ENCODE measurements around the gene AGER. TPM values are rescaled to one million over a fixed set of nuclear protein-coding genes. Genes with fewer than 3 reads are reported as not detected.

Gene AGER
- total and polyA plus RNA-seq, 9 of the 15 experiments (the other 6 are each of a cell fraction or from before 2014, with no cell fraction given), result 1.2 to 11.5 (median 4.1) TPM

GRCh38 chr6:32167761-32168262 lies 16.2 kb downstream of the AGER start (continued):
- TF ChIP-seq MBD2 (IDR thresholded peaks at IDR 0.05; ENCODE audit: borderline replicate concordance, low read depth) (peak; percentile 78), HNRNPL (IDR thresholded peaks at IDR 0.05; ENCODE audit: low read depth, low read length) (no peak), MAZ (CRISPR knock-in tag; conservative IDR thresholded peaks at IDR 0.05 in 1 of 2, IDR thresholded peaks at IDR 0.05 in 1 of 2) (peak in 1 of 2 experiments; percentile 70; a peak in 3 of 4 replicates), ZNF695 (CRISPR knock-in tag; IDR thresholded peaks at IDR 0.05) (no peak), ATF4 (CRISPR knock-in tag; IDR thresholded peaks at IDR 0.05) (peak; percentile 70), ZNF668 (CRISPR knock-in tag; IDR thresholded peaks at IDR 0.05) (0 out of 2 replicates have a peak, but pooled peaks have one; percentile 18), ZNF354B (CRISPR knock-in tag; IDR thresholded peaks at IDR 0.05) (peak; percentile 33; the same call in 1 of the 2 replicates), YY1 (IDR thresholded peaks at IDR 0.05; ENCODE audit: borderline replicate concordance in 1 of 3, control insufficient read depth in 1 of 3, extremely low read depth in 1 of 3, insufficient read depth in 3 of 3, insufficient read length in 1 of 3, insufficient replicate concordance in 2 of 3, low read depth in 1 of 3, low read length in 2 of 3) (peak in 1 of 3 experiments; percentile 48), TFAP4 (CRISPR knock-in tag; IDR thresholded peaks at IDR 0.05; ENCODE audit: borderline replicate concordance) (peak; percentile 63; the same call in 1 of the 2 replicates), ZNF24 (IDR thresholded peaks at IDR 0.05) (0 out of 2 replicates have a peak, but pooled peaks have one; percentile 10), ZNF644 (tag; IDR thresholded peaks at IDR 0.05; ENCODE audit: low read depth) (peak; percentile 91), RAD51 (IDR thresholded peaks at IDR 0.05; ENCODE audit: borderline replicate concordance, low read depth) (peak; percentile 55; the same call in 1 of the 2 replicates), DPF2 (IDR thresholded peaks at IDR 0.05) (peak; percentile 98), HNRNPUL1 (IDR thresholded peaks at IDR 0.05; ENCODE audit: low read length) (no peak), RBBP5 (IDR thresholded peaks at IDR 0.05; ENCODE audit: borderline replicate concordance, insufficient read depth, low read length, poor library complexity, severe bottlenecking) (peak; percentile 21), DMBX1 (CRISPR knock-in tag; IDR thresholded peaks at IDR 0.05; ENCODE audit: borderline replicate concordance) (peak; percentile 99), MTA2 (IDR thresholded peaks at IDR 0.05; ENCODE audit: low read depth) (peak; percentile 92), NFRKB (IDR thresholded peaks at IDR 0.05; ENCODE audit: low read depth) (peak; percentile 80; the same call in 1 of the 2 replicates), LEF1 (IDR thresholded peaks at IDR 0.05) (peak; percentile 97), HNRNPK (IDR thresholded peaks at IDR 0.05; ENCODE audit: low read depth, low read length, poor library complexity, severe bottlenecking) (no peak), ETS2 (tag; IDR thresholded peaks at IDR 0.05; ENCODE audit: borderline replicate concordance, poor library complexity, severe bottlenecking) (no peak), ZBTB7A (IDR thresholded peaks at IDR 0.05; ENCODE audit: borderline replicate concordance, control insufficient read depth, low read depth, low read length) (peak; percentile 64; the same call in 1 of the 2 replicates), KDM1A (IDR thresholded peaks at IDR 0.05) (peak; percentile 84 to 88), CBX1 (IDR thresholded peaks at IDR 0.05; ENCODE audit: low read depth) (no peak), ILF3 (IDR thresholded peaks at IDR 0.05; ENCODE audit: borderline replicate concordance) (peak; percentile 54; the same call in 1 of the 2 replicates), ZNF444 (CRISPR knock-in tag; IDR thresholded peaks at IDR 0.05) (0 out of 2 replicates have a peak, but pooled peaks have one; percentile 57), ZNF507 (tag; conservative IDR thresholded peaks at IDR 0.05) (no peak), ATF1 (CRISPR knock-in tag; IDR thresholded peaks at IDR 0.05) (no peak), ATF1 (tag; IDR thresholded peaks at IDR 0.05) (peak; percentile 86)
